T-helper 1 cell treated with Interleukin-12 subunit alpha and Interleukin-12 subunit beta and Interleukin-4 antibody, amounts not matched to agents 30 μg/mL and 1 μg/mL, for 36 hours (primary cell): Measurements from ENCODE around the gene STK32B.

Experiments
- H3K27ac Mint-ChIP-seq: one replicate; pipeline ENCODE4 v1.8.0; 2021; ENCODE audit warnings: mild to moderate bottlenecking, mixed read lengths
- H3K27me3 Mint-ChIP-seq: one replicate; pipeline ENCODE4 v1.8.0; 2021; ENCODE audit warnings: low read depth, mixed read lengths
- H3K36me3 Mint-ChIP-seq: one replicate; pipeline ENCODE4 v1.8.0; 2021; ENCODE audit warnings: low read depth, mixed read lengths
- H3K4me1 Mint-ChIP-seq: one replicate; pipeline ENCODE4 v1.8.0; 2021; ENCODE audit warnings: low read depth, mixed read lengths
- H3K4me3 Mint-ChIP-seq: one replicate; pipeline ENCODE4 v1.8.0; 2021; ENCODE audit warnings: mild to moderate bottlenecking, moderate library complexity, mixed read lengths
- H3K9me3 Mint-ChIP-seq: one replicate; pipeline ENCODE4 v1.8.0; 2021; ENCODE audit warnings: mixed read lengths

The STK32B gene

GRCh38 chr4:5504486-5504885 is 453.2 kb downstream of the STK32B start:
- H3K9me3 Mint-ChIP-seq, result peaks cover 3% of the 10 kb centered on the region
- H3K27me3 Mint-ChIP-seq, result no peaks in the 10 kb centered on the region
- H3K4me1 Mint-ChIP-seq, result no peaks in the 10 kb centered on the region
- no peak overlapping the region for H3K4me3 Mint-ChIP-seq
- no peak overlapping the region for H3K27ac Mint-ChIP-seq
- no peaks in the 10 kb centered on the region for H3K36me3 Mint-ChIP-seq

- no peak overlapping the region for H3K4me3 Mint-ChIP-seq
- H3K27me3 Mint-ChIP-seq, result no peaks in the 10 kb centered on the region
- H3K9me3 Mint-ChIP-seq, result no peaks in the 10 kb centered on the region
Observed at GRCh38 chr4:5510504-5510903, 459.2 kb downstream of the STK32B start.

GRCh38 chr4:5511791-5512190 is 460.5 kb downstream of the STK32B start:
- no peaks in the 10 kb centered on the region for H3K4me1 Mint-ChIP-seq
- no peaks in the 10 kb centered on the region for H3K9me3 Mint-ChIP-seq
- H3K36me3 Mint-ChIP-seq, result no peaks in the 10 kb centered on the region
- H3K27ac Mint-ChIP-seq, result no peak overlapping the region
- H3K4me3 Mint-ChIP-seq, result no peak overlapping the region
- H3K27me3 Mint-ChIP-seq, result no peaks in the 10 kb centered on the region

More at GRCh38 chr4:5510504-5510903, 459.2 kb downstream of the STK32B start:
- Mint-ChIP-seq H3K4me1 (no peaks in the 10 kb centered on the region), H3K36me3 (no peaks in the 10 kb centered on the region), H3K27ac (no peak overlapping the region)

- no peaks in the 10 kb centered on the region for H3K27me3 Mint-ChIP-seq
- no peak overlapping the region for H3K27ac Mint-ChIP-seq
- peaks cover 9% of the 10 kb centered on the region for H3K9me3 Mint-ChIP-seq
- H3K4me1 Mint-ChIP-seq, result no peaks in the 10 kb centered on the region
- no peak overlapping the region for H3K4me3 Mint-ChIP-seq
- H3K36me3 Mint-ChIP-seq, result no peaks in the 10 kb centered on the region
Observed at GRCh38 chr4:5515646-5516045, 464.4 kb downstream of the STK32B start.

GRCh38 chr4:5517372-5517771 is 466.1 kb downstream of the STK32B start:
- Mint-ChIP-seq H3K27me3 (no peaks in the 10 kb centered on the region), H3K9me3 (peaks cover 9% of the 10 kb centered on the region), H3K4me1 (no peaks in the 10 kb centered on the region), H3K36me3 (no peaks in the 10 kb centered on the region), H3K4me3 (no peak overlapping the region), H3K27ac (no peak overlapping the region)

GRCh38 chr4:5524446-5525299 is 473.4 kb downstream of the STK32B start:
- H3K27ac Mint-ChIP-seq, result no peak overlapping the region
- H3K36me3 Mint-ChIP-seq, result no peaks in the 10 kb centered on the region
- H3K4me3 Mint-ChIP-seq, result no peak overlapping the region
- no peaks in the 10 kb centered on the region for H3K27me3 Mint-ChIP-seq
- H3K4me1 Mint-ChIP-seq, result no peaks in the 10 kb centered on the region
- peaks cover 8% of the 10 kb centered on the region for H3K9me3 Mint-ChIP-seq

- H3K4me3 Mint-ChIP-seq, result no peak overlapping the region
- H3K4me1 Mint-ChIP-seq, result no peaks in the 10 kb centered on the region
- no peaks in the 10 kb centered on the region for H3K27me3 Mint-ChIP-seq
- no peak overlapping the region for H3K27ac Mint-ChIP-seq
- no peaks in the 10 kb centered on the region for H3K36me3 Mint-ChIP-seq
- peaks cover 4% of the 10 kb centered on the region for H3K9me3 Mint-ChIP-seq
Observed at GRCh38 chr4:5526080-5526846, 475.0 kb downstream of the STK32B start.

GRCh38 chr4:5527211-5527610 is 475.9 kb downstream of the STK32B start:
- H3K4me3 Mint-ChIP-seq, result no peak overlapping the region
- no peak overlapping the region for H3K27ac Mint-ChIP-seq
- no peaks in the 10 kb centered on the region for H3K27me3 Mint-ChIP-seq
- H3K9me3 Mint-ChIP-seq, result peaks cover 4% of the 10 kb centered on the region
- no peaks in the 10 kb centered on the region for H3K36me3 Mint-ChIP-seq
- no peaks in the 10 kb centered on the region for H3K4me1 Mint-ChIP-seq

- H3K27me3 Mint-ChIP-seq, result no peaks in the 10 kb centered on the region
- H3K4me3 Mint-ChIP-seq, result no peak overlapping the region
- H3K27ac Mint-ChIP-seq, result no peak overlapping the region
- no peaks in the 10 kb centered on the region for H3K36me3 Mint-ChIP-seq
- H3K9me3 Mint-ChIP-seq, result peaks cover 4% of the 10 kb centered on the region
- H3K4me1 Mint-ChIP-seq, result no peaks in the 10 kb centered on the region
Observed at GRCh38 chr4:5528031-5528436, 476.8 kb downstream of the STK32B start.

GRCh38 chr4:5532100-5532499 is 480.8 kb downstream of the STK32B start:
- H3K36me3 Mint-ChIP-seq, result peaks cover 2% of the 10 kb centered on the region
- H3K4me3 Mint-ChIP-seq, result no peak overlapping the region
- no peaks in the 10 kb centered on the region for H3K4me1 Mint-ChIP-seq
- peaks cover 19% of the 10 kb centered on the region for H3K9me3 Mint-ChIP-seq
- H3K27me3 Mint-ChIP-seq, result no peaks in the 10 kb centered on the region
- H3K27ac Mint-ChIP-seq, result no peak overlapping the region

GRCh38 chr4:5539584-5539983 is 488.3 kb downstream of the STK32B start:
- Mint-ChIP-seq H3K4me1 (no peaks in the 10 kb centered on the region), H3K27ac (no peak overlapping the region), H3K27me3 (no peaks in the 10 kb centered on the region), H3K4me3 (no peak overlapping the region), H3K36me3 (no peaks in the 10 kb centered on the region), H3K9me3 (peaks cover 10% of the 10 kb centered on the region)

GRCh38 chr4:5541169-5541568 is 489.9 kb downstream of the STK32B start:
- H3K9me3 Mint-ChIP-seq, result peaks cover 4% of the 10 kb centered on the region
- H3K4me1 Mint-ChIP-seq, result no peaks in the 10 kb centered on the region
- H3K36me3 Mint-ChIP-seq, result no peaks in the 10 kb centered on the region
- no peak overlapping the region for H3K4me3 Mint-ChIP-seq
- H3K27ac Mint-ChIP-seq, result no peak overlapping the region
- H3K27me3 Mint-ChIP-seq, result no peaks in the 10 kb centered on the region

GRCh38 chr4:5543681-5544080 is 492.4 kb downstream of the STK32B start:
- Mint-ChIP-seq H3K9me3 (peaks cover 4% of the 10 kb centered on the region), H3K27ac (no peak overlapping the region), H3K4me1 (no peaks in the 10 kb centered on the region), H3K27me3 (no peaks in the 10 kb centered on the region), H3K4me3 (no peak overlapping the region), H3K36me3 (no peaks in the 10 kb centered on the region)

- H3K9me3 Mint-ChIP-seq, result peaks cover 7% of the 10 kb centered on the region
- no peaks in the 10 kb centered on the region for H3K36me3 Mint-ChIP-seq
- H3K4me1 Mint-ChIP-seq, result no peaks in the 10 kb centered on the region
- H3K4me3 Mint-ChIP-seq, result no peak overlapping the region
- no peaks in the 10 kb centered on the region for H3K27me3 Mint-ChIP-seq
- H3K27ac Mint-ChIP-seq, result no peak overlapping the region
Observed at GRCh38 chr4:5544762-5545161, 493.5 kb downstream of the STK32B start.

GRCh38 chr4:5545271-5545670 is 494.0 kb downstream of the STK32B start:
- no peaks in the 10 kb centered on the region for H3K4me1 Mint-ChIP-seq
- H3K4me3 Mint-ChIP-seq, result no peak overlapping the region
- H3K9me3 Mint-ChIP-seq, result peaks cover 12% of the 10 kb centered on the region

More at GRCh38 chr4:5545271-5545670, 494.0 kb downstream of the STK32B start:
- Mint-ChIP-seq H3K36me3 (no peaks in the 10 kb centered on the region), H3K27ac (no peak overlapping the region), H3K27me3 (no peaks in the 10 kb centered on the region)
